ENCODE data around the gene OXT. TPM values are rescaled to one million over a fixed set of nuclear protein-coding genes. Genes with fewer than 3 reads are reported as not detected.

Gene OXT
- total RNA-seq, 6 experiments from 2014 or later = not detected

DNA sequence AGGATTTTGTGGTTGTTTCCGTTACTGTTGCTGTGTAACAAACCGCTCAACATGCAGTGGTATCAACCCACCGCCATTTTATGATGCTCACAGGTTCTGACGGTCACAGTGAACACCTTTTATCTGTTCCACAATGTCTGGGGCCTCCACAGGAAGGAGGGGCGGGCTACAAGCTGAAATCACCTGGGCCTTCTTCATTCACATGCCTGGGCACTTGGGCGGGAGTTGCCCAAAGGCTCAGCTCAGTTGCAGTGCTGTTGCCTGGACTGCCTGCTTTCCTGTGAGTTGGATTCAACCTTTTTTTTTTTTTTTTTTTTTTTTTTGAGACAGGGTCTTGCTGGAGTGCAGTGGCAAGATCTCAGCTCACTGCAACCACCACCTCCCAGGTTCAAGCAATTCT is 29.8 kb downstream of the OXT start:
- TF ChIP-seq, protein P1, sequence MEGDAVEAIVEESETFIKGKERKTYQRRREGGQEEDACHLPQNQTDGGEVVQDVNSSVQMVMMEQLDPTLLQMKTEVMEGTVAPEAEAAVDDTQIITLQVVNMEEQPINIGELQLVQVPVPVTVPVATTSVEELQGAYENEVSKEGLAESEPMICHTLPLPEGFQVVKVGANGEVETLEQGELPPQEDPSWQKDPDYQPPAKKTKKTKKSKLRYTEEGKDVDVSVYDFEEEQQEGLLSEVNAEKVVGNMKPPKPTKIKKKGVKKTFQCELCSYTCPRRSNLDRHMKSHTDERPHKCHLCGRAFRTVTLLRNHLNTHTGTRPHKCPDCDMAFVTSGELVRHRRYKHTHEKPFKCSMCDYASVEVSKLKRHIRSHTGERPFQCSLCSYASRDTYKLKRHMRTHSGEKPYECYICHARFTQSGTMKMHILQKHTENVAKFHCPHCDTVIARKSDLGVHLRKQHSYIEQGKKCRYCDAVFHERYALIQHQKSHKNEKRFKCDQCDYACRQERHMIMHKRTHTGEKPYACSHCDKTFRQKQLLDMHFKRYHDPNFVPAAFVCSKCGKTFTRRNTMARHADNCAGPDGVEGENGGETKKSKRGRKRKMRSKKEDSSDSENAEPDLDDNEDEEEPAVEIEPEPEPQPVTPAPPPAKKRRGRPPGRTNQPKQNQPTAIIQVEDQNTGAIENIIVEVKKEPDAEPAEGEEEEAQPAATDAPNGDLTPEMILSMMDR (IDR thresholded peaks at IDR 0.05) = no peak
- H3K4me3 Mint-ChIP-seq = no peak overlapping the region
- no peaks in the 10 kb centered on the region for H3K36me3 Mint-ChIP-seq (ENCODE audit: low read depth)
- H3K27me3 Mint-ChIP-seq (ENCODE audit: insufficient read depth) = peaks cover 6% of the 10 kb centered on the region
- no peak overlapping the region for H3K27ac Mint-ChIP-seq
- H3K9me3 Mint-ChIP-seq = no peaks in the 10 kb centered on the region
- no peaks in the 10 kb centered on the region for H3K4me1 Mint-ChIP-seq (ENCODE audit: low read depth)
- DNase-seq = no peak

DNA sequence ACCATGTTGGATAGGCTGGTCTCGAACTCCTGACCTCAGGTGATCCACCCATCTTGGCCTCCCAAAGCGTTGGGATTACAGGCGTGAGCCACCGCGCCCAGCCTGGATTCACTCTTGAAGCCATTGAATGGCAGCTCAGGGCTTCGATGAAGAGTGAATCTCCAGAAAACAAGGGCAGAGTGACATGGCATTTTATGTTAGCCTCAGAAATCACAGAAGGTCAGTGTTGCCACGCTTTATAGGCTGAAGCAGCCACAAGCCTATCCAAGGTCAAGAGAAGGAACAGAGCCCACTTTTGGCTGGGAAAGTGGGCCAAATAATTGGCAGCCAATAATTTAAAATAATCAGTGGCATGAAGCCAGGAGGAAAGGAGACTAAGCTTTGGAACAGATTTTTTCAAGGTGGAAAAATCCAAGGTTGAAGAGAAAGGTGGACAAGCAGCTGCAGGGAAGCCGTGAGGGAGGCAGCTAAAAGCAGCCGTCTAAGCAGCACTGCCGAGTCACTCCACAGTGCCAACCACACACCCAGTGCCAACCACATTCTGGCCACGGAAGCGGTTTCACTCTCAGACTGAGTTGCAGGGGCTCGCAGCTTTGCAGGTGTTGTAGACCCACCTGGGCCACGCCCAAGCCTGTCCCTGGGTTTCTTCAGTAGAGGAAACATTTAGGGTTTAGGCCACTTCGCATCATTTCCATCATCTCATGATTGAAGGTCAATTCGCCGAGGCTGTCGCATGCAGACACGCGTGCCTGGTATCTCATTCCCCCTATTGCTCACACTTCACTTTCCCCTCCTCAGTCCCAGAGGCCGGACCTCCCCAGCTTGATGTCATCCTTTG is 30.5 kb downstream of the OXT start:
- Mint-ChIP-seq H3K36me3 (ENCODE audit: low read depth) (no peaks in the 10 kb centered on the region), H3K27ac (no peak overlapping the region), H3K4me1 (ENCODE audit: low read depth) (no peaks in the 10 kb centered on the region), H3K27me3 (ENCODE audit: insufficient read depth) (peaks cover 5% of the 10 kb centered on the region), H3K4me3 (no peak overlapping the region), H3K9me3 (no peaks in the 10 kb centered on the region)
- TF ChIP-seq, protein P1 (IDR thresholded peaks at IDR 0.05) = no peak
- DNase-seq = no peak

DNA sequence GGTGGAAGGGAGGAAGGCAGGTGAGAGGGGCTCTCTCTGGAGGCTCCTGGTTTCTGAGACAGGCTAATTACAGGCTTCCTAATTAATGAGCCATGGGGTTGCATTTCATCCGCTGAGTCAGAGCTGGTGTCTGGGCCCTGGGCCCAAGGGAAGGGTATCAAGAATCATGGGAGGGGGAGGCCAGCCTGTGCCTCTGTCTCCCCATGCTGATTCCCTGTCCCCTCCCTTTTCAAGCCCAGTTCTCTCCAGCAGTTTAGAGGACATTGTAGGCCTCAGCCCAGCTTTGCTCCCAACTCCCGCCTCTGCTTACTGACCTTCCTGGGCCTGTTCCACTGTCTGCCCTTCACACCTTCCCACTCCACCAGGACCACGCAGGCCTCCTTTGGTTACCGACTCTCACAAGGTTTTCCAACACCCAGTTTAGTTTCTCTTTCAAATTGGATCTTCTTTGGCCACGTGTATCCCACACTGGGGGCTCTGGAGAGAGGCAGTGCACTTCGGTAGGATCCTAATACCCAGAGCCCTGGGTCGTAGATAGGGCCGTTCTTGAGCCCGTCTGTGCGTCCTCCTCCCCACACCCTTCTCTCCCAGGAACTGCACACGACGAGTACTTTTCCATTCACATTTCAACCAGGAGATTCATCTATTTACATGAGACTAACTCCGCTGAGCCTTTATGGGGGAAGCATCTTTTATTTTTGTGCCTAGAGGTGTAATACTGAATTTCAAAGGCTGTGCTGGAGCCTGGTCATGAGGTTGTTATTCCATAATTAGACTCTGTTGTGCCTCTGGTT is 31.4 kb downstream of the OXT start:
- no peaks in the 10 kb centered on the region for H3K4me1 Mint-ChIP-seq (ENCODE audit: low read depth)
- no peaks in the 10 kb centered on the region for H3K36me3 Mint-ChIP-seq (ENCODE audit: low read depth)
- H3K27ac Mint-ChIP-seq = no peak overlapping the region
- H3K9me3 Mint-ChIP-seq = no peaks in the 10 kb centered on the region
- TF ChIP-seq, protein P1 (IDR thresholded peaks at IDR 0.05) = no peak
- DNase-seq = no peak
- peaks cover 5% of the 10 kb centered on the region; the same call in 1 of the 2 replicates for H3K27me3 Mint-ChIP-seq (ENCODE audit: insufficient read depth)
- H3K4me3 Mint-ChIP-seq = no peak overlapping the region

DNA sequence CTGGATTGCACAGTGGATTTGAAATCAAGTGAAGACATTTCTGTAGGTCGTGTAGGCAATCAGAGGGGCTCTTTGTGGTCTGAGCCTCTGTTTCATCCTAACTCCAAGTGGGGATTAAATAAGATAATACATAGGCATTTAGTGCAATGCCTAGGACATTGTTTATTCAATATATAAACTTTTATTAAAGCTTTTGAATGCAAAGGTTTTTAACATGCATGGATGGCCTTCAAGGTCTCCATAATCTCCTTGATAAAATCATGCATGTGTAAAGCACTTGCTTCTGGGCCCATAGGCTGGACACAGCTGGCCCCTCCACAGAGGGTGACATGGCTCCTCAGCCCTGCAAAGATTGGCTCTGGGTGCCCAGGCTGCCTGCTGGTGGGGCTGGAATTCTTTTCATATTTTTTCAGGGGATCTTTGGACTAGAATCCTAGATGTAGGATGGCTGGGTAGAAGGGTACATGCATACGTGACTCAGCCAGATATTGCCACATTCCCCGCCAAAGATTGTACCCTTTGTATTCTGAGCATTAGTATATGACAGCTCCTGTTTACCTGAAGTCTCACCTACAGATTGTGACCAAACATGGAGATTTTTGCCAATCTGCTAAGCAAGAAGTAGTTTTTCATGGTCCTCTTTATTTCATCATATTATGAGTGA is 32.1 kb downstream of the OXT start:
- Mint-ChIP-seq H3K27me3 (ENCODE audit: insufficient read depth) (peaks cover 3% of the 10 kb centered on the region; the same call in 1 of the 2 replicates), H3K27ac (no peak overlapping the region), H3K4me1 (ENCODE audit: low read depth) (no peaks in the 10 kb centered on the region), H3K36me3 (ENCODE audit: low read depth) (no peaks in the 10 kb centered on the region), H3K4me3 (no peak overlapping the region), H3K9me3 (no peaks in the 10 kb centered on the region)
- TF ChIP-seq, protein P1 (IDR thresholded peaks at IDR 0.05) = no peak
- DNase-seq = no peak

DNA sequence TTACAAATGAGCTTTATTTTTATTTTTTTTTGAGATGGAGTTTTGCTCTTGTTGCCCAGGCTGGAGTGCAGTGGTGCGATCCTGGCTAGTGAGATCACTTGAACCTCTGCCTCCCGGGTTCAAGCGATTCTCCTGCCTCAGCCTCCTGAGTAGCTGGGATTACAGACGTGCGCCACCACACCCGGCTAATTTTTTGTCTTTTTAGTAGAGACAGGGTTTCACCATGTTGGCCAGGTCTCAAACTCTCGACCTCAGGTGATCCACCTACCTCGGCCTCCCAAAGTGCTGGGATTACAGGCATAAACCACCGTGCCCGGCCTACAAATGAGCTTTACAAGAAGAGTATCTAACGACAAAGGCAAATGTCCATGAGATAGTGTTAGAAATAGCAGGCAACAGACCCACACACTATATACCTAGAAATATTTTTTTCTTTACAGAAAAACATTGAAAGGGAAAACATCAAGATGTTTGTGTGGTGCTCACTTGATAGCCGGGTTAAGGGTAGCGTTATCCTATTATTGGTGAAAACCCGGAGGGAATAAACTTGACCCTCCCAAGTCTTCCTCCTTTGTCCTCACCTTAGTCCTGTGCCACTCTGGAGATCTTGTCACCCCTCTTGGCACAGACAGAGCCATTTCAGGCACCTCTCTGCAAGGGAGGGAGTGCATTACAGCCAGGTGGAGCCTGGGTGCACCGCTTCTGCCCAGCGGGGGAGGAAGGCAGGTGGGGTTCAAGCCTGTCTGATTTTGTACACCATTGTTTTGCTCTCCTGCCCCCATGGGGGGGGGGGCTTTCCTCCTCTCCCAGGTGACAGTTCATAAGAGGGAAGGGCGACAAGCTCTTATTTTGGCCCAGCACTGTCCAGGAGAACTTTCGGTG is 34.1 kb downstream of the OXT start:
- DNase-seq = no peak
- H3K4me1 Mint-ChIP-seq (ENCODE audit: low read depth) = no peaks in the 10 kb centered on the region
- H3K27me3 Mint-ChIP-seq (ENCODE audit: insufficient read depth) = peaks cover 3% of the 10 kb centered on the region; the same call in 1 of the 2 replicates
- no peaks in the 10 kb centered on the region for H3K36me3 Mint-ChIP-seq (ENCODE audit: low read depth)
- H3K4me3 Mint-ChIP-seq = no peak overlapping the region
- no peak overlapping the region for H3K27ac Mint-ChIP-seq
- TF ChIP-seq, protein P1 (IDR thresholded peaks at IDR 0.05) = no peak; the same call in 1 of the 2 replicates
- H3K9me3 Mint-ChIP-seq = no peaks in the 10 kb centered on the region

All from HFFc6 (cell line).